ENCODE results near the gene MIPOL1.
"Not testable (repeated sequence)": the region's sequence is repeated elsewhere in the genome, so short reads cannot be mapped to it uniquely, and the experiment has no call there.

MIPOL1 gene

DNA sequence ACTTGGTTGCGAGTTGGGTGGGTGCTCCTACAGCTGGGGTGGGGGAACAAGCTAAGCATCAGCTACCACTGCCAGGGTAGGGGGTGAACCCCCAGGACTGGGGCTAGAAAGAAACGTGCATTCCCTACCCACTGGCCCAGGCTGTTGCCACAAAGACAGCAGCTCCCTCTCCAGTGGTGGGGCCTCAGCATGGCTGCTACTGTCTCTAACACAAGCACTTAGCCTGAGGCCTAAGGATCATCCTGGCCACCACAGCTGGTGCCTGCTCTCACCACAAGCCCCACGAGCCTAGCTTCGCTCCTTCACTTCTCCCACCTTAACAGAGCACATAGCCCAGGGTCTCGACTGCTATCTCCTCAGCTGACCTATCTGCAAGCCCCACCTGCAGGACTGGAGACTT is 44.3 kb upstream of the MIPOL1 start:
- no peak overlapping the region for H3K27ac ChIP-seq (ENCODE audit: low read depth, low read length)
- no peak overlapping the region for H3K9ac ChIP-seq (ENCODE audit: low read length)
- H2AFZ ChIP-seq (ENCODE audit: low read depth, low read length, severe bottlenecking), result no peak overlapping the region
- no peaks in the 10 kb centered on the region for H3K36me3 ChIP-seq (ENCODE audit: low read length)
- no peaks in the 10 kb centered on the region for H3K79me2 ChIP-seq (ENCODE audit: insufficient read depth, low read length)
- no peaks in the 10 kb centered on the region for H3K9me3 ChIP-seq (ENCODE audit: insufficient read depth, low read length)
- no peak overlapping the region for H3K4me2 ChIP-seq (ENCODE audit: low read depth, low read length, poor library complexity, severe bottlenecking)
- no peaks in the 10 kb centered on the region for H4K20me1 ChIP-seq (ENCODE audit: low read depth, low read length)
- H3F3A ChIP-seq (ENCODE audit: insufficient read depth), result no peaks in the 10 kb centered on the region
- no peaks in the 10 kb centered on the region for H3K27me3 ChIP-seq (ENCODE audit: low read length)
- H3K9me2 ChIP-seq (replicated peaks; ENCODE audit: insufficient read depth, low read length), result no peaks in the 10 kb centered on the region
- TF ChIP-seq EZH2phosphoT487 (conservative IDR thresholded peaks at IDR 0.05; ENCODE audit: low read length), result no peak
- TF ChIP-seq, protein P1, sequence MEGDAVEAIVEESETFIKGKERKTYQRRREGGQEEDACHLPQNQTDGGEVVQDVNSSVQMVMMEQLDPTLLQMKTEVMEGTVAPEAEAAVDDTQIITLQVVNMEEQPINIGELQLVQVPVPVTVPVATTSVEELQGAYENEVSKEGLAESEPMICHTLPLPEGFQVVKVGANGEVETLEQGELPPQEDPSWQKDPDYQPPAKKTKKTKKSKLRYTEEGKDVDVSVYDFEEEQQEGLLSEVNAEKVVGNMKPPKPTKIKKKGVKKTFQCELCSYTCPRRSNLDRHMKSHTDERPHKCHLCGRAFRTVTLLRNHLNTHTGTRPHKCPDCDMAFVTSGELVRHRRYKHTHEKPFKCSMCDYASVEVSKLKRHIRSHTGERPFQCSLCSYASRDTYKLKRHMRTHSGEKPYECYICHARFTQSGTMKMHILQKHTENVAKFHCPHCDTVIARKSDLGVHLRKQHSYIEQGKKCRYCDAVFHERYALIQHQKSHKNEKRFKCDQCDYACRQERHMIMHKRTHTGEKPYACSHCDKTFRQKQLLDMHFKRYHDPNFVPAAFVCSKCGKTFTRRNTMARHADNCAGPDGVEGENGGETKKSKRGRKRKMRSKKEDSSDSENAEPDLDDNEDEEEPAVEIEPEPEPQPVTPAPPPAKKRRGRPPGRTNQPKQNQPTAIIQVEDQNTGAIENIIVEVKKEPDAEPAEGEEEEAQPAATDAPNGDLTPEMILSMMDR (IDR thresholded peaks at IDR 0.05; ENCODE audit: insufficient read depth, low read length, poor library complexity, severe bottlenecking), result no peak
- H3K4me3 ChIP-seq (ENCODE audit: insufficient read depth, low read length, poor library complexity, severe bottlenecking), result no peak overlapping the region

DNA sequence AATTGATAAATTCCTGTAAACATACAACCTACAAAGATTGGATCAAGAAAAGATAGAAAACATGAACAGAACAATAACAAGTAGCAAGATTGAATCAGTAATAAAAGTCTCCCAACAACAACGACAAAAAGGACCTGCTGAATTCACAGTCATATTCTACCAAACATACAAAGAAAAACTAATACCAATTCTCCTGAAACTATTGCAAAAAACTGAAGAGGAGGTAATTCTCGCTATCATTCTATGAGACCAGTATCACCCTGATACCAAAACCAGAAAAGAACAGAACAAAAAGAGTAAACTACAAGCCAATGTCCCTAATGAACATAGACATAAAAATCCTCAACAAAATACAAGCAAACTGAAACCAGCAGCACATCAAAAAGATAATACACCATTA is 39.8 kb upstream of the MIPOL1 start:
- Histone ChIP-seq H3K9me3 (ENCODE audit: insufficient read depth, low read length) (no peaks in the 10 kb centered on the region), H3K36me3 (ENCODE audit: low read length) (no peaks in the 10 kb centered on the region), H3K9ac (ENCODE audit: low read length) (no peak overlapping the region), H3K4me2 (ENCODE audit: low read depth, low read length, poor library complexity, severe bottlenecking) (no peak overlapping the region), H3K79me2 (ENCODE audit: insufficient read depth, low read length) (no peaks in the 10 kb centered on the region), H3F3A (ENCODE audit: insufficient read depth) (no peaks in the 10 kb centered on the region), H3K9me2 (replicated peaks; ENCODE audit: insufficient read depth, low read length) (no peaks in the 10 kb centered on the region), H3K27me3 (ENCODE audit: low read length) (no peaks in the 10 kb centered on the region), H3K27ac (ENCODE audit: low read depth, low read length) (no peak overlapping the region), H3K4me3 (ENCODE audit: insufficient read depth, low read length, poor library complexity, severe bottlenecking) (no peak overlapping the region), H4K20me1 (ENCODE audit: low read depth, low read length) (no peaks in the 10 kb centered on the region), H2AFZ (ENCODE audit: low read depth, low read length, severe bottlenecking) (no peak overlapping the region)
- TF ChIP-seq, protein P1 (IDR thresholded peaks at IDR 0.05; ENCODE audit: insufficient read depth, low read length, poor library complexity, severe bottlenecking), result no peak
- TF ChIP-seq EZH2phosphoT487 (conservative IDR thresholded peaks at IDR 0.05; ENCODE audit: low read length), result no peak

DNA sequence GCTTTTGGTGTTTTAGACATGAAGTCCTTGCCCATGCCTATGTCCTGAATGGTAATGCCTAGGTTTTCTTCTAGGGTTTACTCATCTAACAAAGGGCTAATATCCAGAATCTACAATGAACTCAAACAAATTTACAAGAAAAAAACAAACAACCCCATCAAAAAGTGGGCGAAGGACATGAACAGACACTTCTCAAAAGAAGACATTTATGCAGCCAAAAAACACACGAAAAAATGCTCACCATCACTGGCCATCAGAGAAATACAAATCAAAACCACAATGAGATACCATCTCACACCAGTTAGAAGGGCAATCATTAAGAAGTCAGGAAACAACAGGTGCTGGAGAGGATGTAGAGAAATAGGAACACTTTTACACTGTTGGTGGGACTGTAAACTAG is 35.4 kb upstream of the MIPOL1 start:
- not testable (repeated sequence) for H2AFZ ChIP-seq (ENCODE audit: low read depth, low read length, severe bottlenecking); H3K4me2 ChIP-seq (ENCODE audit: low read depth, low read length, poor library complexity, severe bottlenecking); H3F3A ChIP-seq (ENCODE audit: insufficient read depth); H3K4me3 ChIP-seq (ENCODE audit: insufficient read depth, low read length, poor library complexity, severe bottlenecking); H3K9ac ChIP-seq (ENCODE audit: low read length); H3K9me3 ChIP-seq (ENCODE audit: insufficient read depth, low read length); H3K27me3 ChIP-seq (ENCODE audit: low read length); H3K9me2 ChIP-seq (replicated peaks; ENCODE audit: insufficient read depth, low read length); H3K36me3 ChIP-seq (ENCODE audit: low read length); H3K79me2 ChIP-seq (ENCODE audit: insufficient read depth, low read length); H3K27ac ChIP-seq (ENCODE audit: low read depth, low read length); H4K20me1 ChIP-seq (ENCODE audit: low read depth, low read length)

DNA sequence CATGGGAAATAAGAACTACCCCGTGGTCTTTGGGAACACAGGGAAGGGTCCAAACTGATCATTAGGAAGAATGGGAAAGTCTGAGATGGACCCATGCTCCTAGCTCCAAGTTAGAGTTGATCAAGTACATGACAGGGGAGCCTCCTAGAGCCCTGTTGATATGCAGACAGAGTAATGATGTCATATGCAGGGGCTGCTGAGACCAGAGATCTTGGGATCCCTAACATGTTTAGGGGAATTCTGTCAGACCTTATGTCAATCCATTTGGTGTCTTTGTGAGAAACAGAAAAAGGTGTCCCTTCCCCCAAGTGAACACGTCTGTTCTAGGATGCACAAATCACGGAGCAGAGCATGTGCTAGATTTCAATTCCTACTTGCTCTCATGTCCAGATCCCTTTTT is 31.9 kb upstream of the MIPOL1 start:
- H3K4me2 ChIP-seq (ENCODE audit: low read depth, low read length, poor library complexity, severe bottlenecking), result no peak overlapping the region
- no peak overlapping the region for H2AFZ ChIP-seq (ENCODE audit: low read depth, low read length, severe bottlenecking)
- no peak overlapping the region for H3K27ac ChIP-seq (ENCODE audit: low read depth, low read length)
- no peaks in the 10 kb centered on the region for H3F3A ChIP-seq (ENCODE audit: insufficient read depth)
- H3K4me3 ChIP-seq (ENCODE audit: insufficient read depth, low read length, poor library complexity, severe bottlenecking), result no peak overlapping the region
- H3K36me3 ChIP-seq (ENCODE audit: low read length), result no peaks in the 10 kb centered on the region
- H3K27me3 ChIP-seq (ENCODE audit: low read length), result no peaks in the 10 kb centered on the region
- no peak overlapping the region for H3K9ac ChIP-seq (ENCODE audit: low read length)
- H3K79me2 ChIP-seq (ENCODE audit: insufficient read depth, low read length), result no peaks in the 10 kb centered on the region
- no peaks in the 10 kb centered on the region for H3K9me3 ChIP-seq (ENCODE audit: insufficient read depth, low read length)
- H4K20me1 ChIP-seq (ENCODE audit: low read depth, low read length), result no peaks in the 10 kb centered on the region
- no peaks in the 10 kb centered on the region for H3K9me2 ChIP-seq (replicated peaks; ENCODE audit: insufficient read depth, low read length)
- TF ChIP-seq, protein P1 (IDR thresholded peaks at IDR 0.05; ENCODE audit: insufficient read depth, low read length, poor library complexity, severe bottlenecking), result no peak
- no peak for TF ChIP-seq EZH2phosphoT487 (conservative IDR thresholded peaks at IDR 0.05; ENCODE audit: low read length)

All from SU-DHL-6 (cell line).